H1 (cell line): Measurements from ENCODE around the gene ADCY7. TPM values are rescaled to one million over a fixed set of nuclear protein-coding genes. Genes with fewer than 3 reads are reported as not detected.

Source experiments
- CTCF ChIA-PET: fragments of 300-600 bp; sonication (Branson Sonifier 250); formaldehyde crosslinking; loops from one replicate; lab custom pipeline; 2021; ENCODE audit not compliant: partially characterized antibody; lab: Charles Lee
- POLR2A ChIA-PET: fragments of 300-600 bp; sonication (Branson Sonifier 250); formaldehyde crosslinking; loops from one replicate; lab custom pipeline; 2021; ENCODE audit warnings: inconsistent platforms; ENCODE audit not compliant: partially characterized antibody; lab: Charles Lee
- DNase-seq, 2 experiments: peaks; one replicate each; pipeline versions ENCODE4 v3.0.0 to v3.0.0-alpha.2; 2010 to 2022; ENCODE audit warnings: low spot score in 2 of 2, low read depth in 1 of 2, mixed read lengths in 1 of 2
- FAIRE-seq: peaks from 2 replicates; lab custom pipeline; 2011; peaks lifted over from hg19 to GRCh38; lab: Jason Lieb, UNC
- H2AFZ ChIP-seq: 2 replicates; pipeline ENCODE4 v1.8.1; 2012; ENCODE audit warnings: low read length, inconsistent platforms
- H2AK5ac ChIP-seq: 2 replicates; pipeline ENCODE4 v1.6.1; 2013; ENCODE audit warnings: low read depth, low read length
- H2BK120ac ChIP-seq: replicated peaks from 2 replicates; pipeline ENCODE3; 2013; ENCODE audit warnings: low read depth, low read length, inconsistent platforms
- H2BK12ac ChIP-seq: 2 replicates; pipeline ENCODE4 v1.6.1; 2013; ENCODE audit warnings: low read depth, low read length
- H2BK15ac ChIP-seq: 2 replicates; pipeline ENCODE4 v1.6.1; 2013; ENCODE audit warnings: low read length
- H2BK20ac ChIP-seq: 2 replicates; pipeline ENCODE4 v1.6.1; 2013; ENCODE audit warnings: low read length
- H2BK5ac ChIP-seq: 2 replicates; pipeline ENCODE4 v1.6.1; 2013; ENCODE audit warnings: low read depth, low read length
- H3K14ac ChIP-seq: 2 replicates; pipeline ENCODE4 v1.6.1; 2013; ENCODE audit warnings: inconsistent platforms; ENCODE audit not compliant: insufficient read length
- H3K18ac ChIP-seq: 2 replicates; pipeline ENCODE4 v1.6.1; 2013; ENCODE audit warnings: low read length; ENCODE audit errors: extremely low read depth
- H3K23ac ChIP-seq: 2 replicates; pipeline ENCODE4 v1.6.1; 2013; ENCODE audit warnings: inconsistent platforms; ENCODE audit not compliant: insufficient read length
- H3K23me2 ChIP-seq: 2 replicates; pipeline ENCODE4 v1.6.1; 2013; ENCODE audit warnings: low read depth, low read length
- H3K27ac ChIP-seq: 2 replicates; pipeline ENCODE4 v1.6.1; 2011; ENCODE audit warnings: low read depth, low read length, inconsistent platforms
- H3K27me3 ChIP-seq, 4 experiments: replicated peaks in 1 of 4; 1 replicate in 1 of 4; 2 replicates in 3 of 4; pipeline versions ENCODE4 v1.6.1 to v1.8.1; 2011 to 2013; ENCODE audit warnings: low read length in 3 of 4, mild to moderate bottlenecking in 3 of 4, inconsistent platforms in 2 of 4, mixed read lengths in 2 of 4, moderate library complexity in 1 of 4; ENCODE audit not compliant: control insufficient read depth in 3 of 4, insufficient read depth in 3 of 4; ENCODE audit errors: extremely low read depth in 1 of 4
- H3K36me3 ChIP-seq, 4 experiments: 2 replicates each; pipeline versions ENCODE4 v1.6.1 to v1.8.1; 2011 to 2013; ENCODE audit warnings: mild to moderate bottlenecking in 4 of 4, low read length in 3 of 4, moderate library complexity in 2 of 4, control low read depth in 1 of 4, inconsistent platforms in 1 of 4; ENCODE audit not compliant: insufficient read depth in 4 of 4, control insufficient read depth in 2 of 4
- H3K4ac ChIP-seq: replicated peaks from 2 replicates; pipeline ENCODE3; 2013; ENCODE audit warnings: low read length, low read depth, mixed read lengths, inconsistent platforms; ENCODE audit not compliant: insufficient read length
- H3K4me1 ChIP-seq, 4 experiments: replicated peaks in 1 of 4; 1 replicate in 1 of 4; 2 replicates in 3 of 4; pipeline versions ENCODE4 v1.6.1 to v1.8.1; 2011 to 2013; ENCODE audit warnings: low read length in 3 of 4, inconsistent platforms in 2 of 4, mixed read lengths in 1 of 4; ENCODE audit not compliant: insufficient read depth in 4 of 4, control insufficient read depth in 3 of 4
- H3K4me2 ChIP-seq, 2 experiments: 2 replicates each; pipeline versions ENCODE4 v1.6.1 to v1.8.1; 2011 to 2013; ENCODE audit warnings: low read depth in 2 of 2, low read length in 2 of 2, control low read depth in 1 of 2, inconsistent platforms in 1 of 2, mild to moderate bottlenecking in 1 of 2; ENCODE audit not compliant: insufficient read depth in 1 of 2
- H3K4me3 ChIP-seq, 4 experiments: fragments of 200-600, 300-600 bp in 1 of 4; sonication (generic), shearing (Covaris generic), sonication (Bioruptor Twin) in 1 of 4; 2 replicates each; pipeline versions ENCODE4 v1.5.1 to v1.8.1; 2011 to 2016; ENCODE audit warnings: low read length in 4 of 4, low read depth in 3 of 4, control low read depth in 2 of 4, inconsistent platforms in 2 of 4, mild to moderate bottlenecking in 2 of 4, mixed read lengths in 1 of 4, moderate library complexity in 1 of 4; ENCODE audit not compliant: insufficient read depth in 2 of 4; ENCODE audit errors: extremely low read depth in 1 of 4
- H3K56ac ChIP-seq: replicated peaks from 2 replicates; pipeline ENCODE3; 2013; ENCODE audit warnings: low read depth, mild to moderate bottlenecking, mixed read lengths, low read length, inconsistent platforms; ENCODE audit not compliant: insufficient read length
- H3K79me1 ChIP-seq: 2 replicates; pipeline ENCODE4 v1.6.1; 2013; ENCODE audit warnings: low read depth, low read length, control low read depth
- H3K79me2 ChIP-seq, 2 experiments: 2 replicates each; pipeline versions ENCODE4 v1.6.1 to v1.8.1; 2012 to 2013; ENCODE audit warnings: low read length in 2 of 2, mild to moderate bottlenecking in 2 of 2, inconsistent platforms in 1 of 2; ENCODE audit not compliant: insufficient read depth in 2 of 2, control insufficient read depth in 1 of 2
- H3K9ac ChIP-seq, 4 experiments: replicated peaks in 1 of 4; 1 replicate in 1 of 4; 2 replicates in 3 of 4; pipeline versions ENCODE4 v1.6.1 to v1.8.1; 2011 to 2013; ENCODE audit warnings: low read depth in 3 of 4, low read length in 3 of 4, control low read depth in 2 of 4, mild to moderate bottlenecking in 2 of 4, moderate library complexity in 2 of 4, inconsistent platforms in 1 of 4; ENCODE audit errors: extremely low read depth in 1 of 4
- H3K9me3 ChIP-seq, 2 experiments: 2 replicates each; pipeline versions ENCODE4 v1.6.1 to v1.8.1; 2012 to 2013; ENCODE audit warnings: mild to moderate bottlenecking in 2 of 2, moderate library complexity in 2 of 2, control low read depth in 1 of 2, inconsistent platforms in 1 of 2, low read depth in 1 of 2, low read length in 1 of 2, mixed read lengths in 1 of 2; ENCODE audit not compliant: insufficient read depth in 2 of 2
- H4K20me1 ChIP-seq, 2 experiments: replicated peaks in 1 of 2; 2 replicates each; pipeline versions ENCODE3 to v1.8.1; 2011 to 2013; ENCODE audit warnings: inconsistent platforms in 2 of 2, low read length in 2 of 2, mild to moderate bottlenecking in 1 of 2; ENCODE audit not compliant: insufficient read depth in 2 of 2, control insufficient read depth in 1 of 2
- H4K5ac ChIP-seq: 2 replicates; pipeline ENCODE4 v1.6.1; 2013; ENCODE audit warnings: low read length, low read depth, mixed read lengths, inconsistent platforms; ENCODE audit not compliant: insufficient read length
- H4K8ac ChIP-seq: 2 replicates; pipeline ENCODE4 v1.8.0; 2013; ENCODE audit warnings: mild to moderate bottlenecking, moderate library complexity, low read length, inconsistent platforms; ENCODE audit not compliant: insufficient read depth; ENCODE audit errors: extremely low read depth
- H4K91ac ChIP-seq: replicated peaks from 2 replicates; pipeline ENCODE3; 2013; ENCODE audit warnings: low read length, mixed read lengths, inconsistent platforms; ENCODE audit not compliant: insufficient read length
- RAD21 ChIP-seq, 2 experiments: IDR thresholded peaks in 1 of 2; conservative IDR thresholded peaks in 1 of 2; 2 replicates each; pipeline ENCODE4 v1.6.1; 2011; ENCODE audit warnings: low read depth in 2 of 2, low read length in 2 of 2, improper control_type of control experiment in 1 of 2, inconsistent platforms in 1 of 2, mild to moderate bottlenecking in 1 of 2, moderate library complexity in 1 of 2
- SIRT6 ChIP-seq: IDR thresholded peaks from one replicate; pipeline ENCODE4 v1.7.1; 2012; ENCODE audit warnings: low read length, inconsistent platforms
- SRF ChIP-seq: IDR thresholded peaks from 2 replicates; pipeline ENCODE4 v1.6.1; 2011; ENCODE audit warnings: mild to moderate bottlenecking, low read depth, low read length, moderate library complexity
- WGBS, 2 experiments: shearing (Covaris generic) in 1 of 2; methylation state at CpG; one replicate each; pipeline versions ENCODE4 v1.1.6 to v1.1.7; 2013 to 2015; ENCODE audit warnings: low lambda C conversion rate in 2 of 2, mixed read lengths in 2 of 2, inconsistent platforms in 1 of 2, low coverage in 1 of 2, missing lambda C conversion rate in 1 of 2; ENCODE audit not compliant: insufficient replicate concordance in 2 of 2, insufficient coverage in 1 of 2, insufficient read length in 1 of 2; ENCODE audit errors: extremely low coverage in 1 of 2, missing lambda C conversion rate in 1 of 2; 5-methylcytosine and 5-hydroxymethylcytosine counted together
- polyA plus RNA-seq, 7 experiments: library from polyadenylated mRNA; depleted of rRNA in 3 of 7; stranded (reverse) in 5 of 7; unstranded in 2 of 7; fragments of >200 nt in 5 of 7; fragments of 200-250 nt in 2 of 7; gene quantifications; 1 replicate in 5 of 7; 2 replicates in 1 of 7; 4 replicates in 1 of 7; pipeline versions ENCODE4 v1.2.1 to v1.2.3, GENCODE V29; 2011 to 2013; ENCODE audit warnings: missing spikeins in 2 of 7, mixed read lengths in 2 of 7
- total RNA-seq: library from RNA; stranded (reverse); fragmentation: NEBNext Ultra II Directional; extraction: Animal tissue kit (Norgen Biotek cat#: 25700); gene quantifications from 2 replicates; pipeline ENCODE4 v1.2.1, GENCODE V29; 2021

The ADCY7 gene
- total and polyA plus RNA-seq, 2 of the 8 experiments (the other 6 are each of a cell fraction or from before 2014, with no cell fraction given), result 2.4 to 5.1 TPM

- 93% methylated on average over 11 of the region's 11 CpGs; no CpG with 5 or more reads in 1 of the 2 experiments for WGBS, 2 experiments
- Histone ChIP-seq H2AK5ac (no peak overlapping the region), H4K5ac (no peak overlapping the region), H3K9ac (no peak overlapping the region), H3K27ac (no peak overlapping the region), H3K79me1 (no peaks in the 10 kb centered on the region), H2BK5ac (no peak overlapping the region), H4K8ac (no peak overlapping the region; the same call in 1 of the 2 replicates), H3K4me1 (no peaks in the 10 kb centered on the region; a peak in 1 of 7 replicates), H4K20me1 (no peaks in the 10 kb centered on the region), H3K18ac (no peak overlapping the region), H3K56ac (no peak overlapping the region), H3K9me3 (no peaks in the 10 kb centered on the region; a peak in 1 of 4 replicates), H2BK15ac (no peak overlapping the region), H3K4ac (no peak overlapping the region), H3K4me2 (no peak overlapping the region), H3K23ac (no peak overlapping the region), H3K36me3 (no peaks in the 10 kb centered on the region), H3K27me3 (no peaks in the 10 kb centered on the region), H2AFZ (no peak overlapping the region), H3K4me3 (no peak overlapping the region), H4K91ac (no peak overlapping the region), H2BK20ac (no peak overlapping the region), H2BK12ac (no peak overlapping the region), H2BK120ac (no peak overlapping the region), H3K23me2 (no peaks in the 10 kb centered on the region), H3K79me2 (no peaks in the 10 kb centered on the region), H3K14ac (no peak overlapping the region)
- ChIA-PET POLR2A (interaction anchor here (1.5 kb wide), 1 partner anchor 13 kb away, joined by 4 read pairs; no protein-coding TSS in a partner anchor), CTCF (interaction anchor here (0.6 to 1.6 kb wide), 5 partner anchors 29 to 777 kb away, joined by 3 to 4 read pairs (median 3); no protein-coding TSS in a partner anchor)
- DNase-seq, result peak in 1 of 2 experiments; percentile 41
- FAIRE-seq, result no peak
- TF ChIP-seq SRF, result no peak
- TF ChIP-seq RAD21 (IDR thresholded peaks at IDR 0.05 in 1 of 2, conservative IDR thresholded peaks at IDR 0.05 in 1 of 2; ENCODE audit: low read depth in 2 of 2, low read length in 2 of 2), result no peak
- TF ChIP-seq SIRT6, result no peak
Observed at GRCh38 chr16:50303041-50303604, 36.8 kb downstream of the ADCY7 start.
